ENCODE data around the gene IER2. TPM values are rescaled to one million over a fixed set of nuclear protein-coding genes. Genes with fewer than 3 reads are reported as not detected.
"Not testable (repeated sequence)": the region's sequence is repeated elsewhere in the genome, so short reads cannot be mapped to it uniquely, and the experiment has no call there.

Gene IER2
- total and polyA plus RNA-seq, 2 of the 4 experiments (the other 2 are of a cell fraction): 7.7 to 102 TPM

- H4K5ac ChIP-seq (ENCODE audit: low read depth, low read length); DNase-seq; H2BK15ac ChIP-seq (ENCODE audit: low read depth, low read length); H3K27me3 ChIP-seq (ENCODE audit: control insufficient read depth, insufficient read depth, low read length); H4K91ac ChIP-seq (ENCODE audit: insufficient read depth, low read depth, low read length); H2BK20ac ChIP-seq (ENCODE audit: low read depth, low read length); dilution Hi-C loops (cut with HindIII; ENCODE audit: low sequenced_read_pairs, unreplicated experiment); H3K4ac ChIP-seq (ENCODE audit: low read depth, low read length); ATAC-seq (ENCODE audit: low read depth); H2BK120ac ChIP-seq (ENCODE audit: low read depth, low read length); H4K8ac ChIP-seq (ENCODE audit: low read depth in 2 of 2, low read length in 2 of 2); H4K20me1 ChIP-seq (ENCODE audit: insufficient read depth, low read length); H3K27ac ChIP-seq (ENCODE audit: insufficient read depth, low read length); H2AK5ac ChIP-seq (ENCODE audit: low read depth, low read length); H2AK9ac ChIP-seq (replicated peaks; ENCODE audit: low read depth, low read length, poor library complexity); H3K9ac ChIP-seq (ENCODE audit: low read depth, low read length); H3K23ac ChIP-seq (ENCODE audit: low read depth, low read length); H3K36me3 ChIP-seq (ENCODE audit: control insufficient read depth, insufficient read depth, low read length); in situ Hi-C loops (cut with MboI; ENCODE audit: low sequenced_read_pairs); H3K4me1 ChIP-seq (ENCODE audit: control insufficient read depth, insufficient read depth, low read length); H3K56ac ChIP-seq (ENCODE audit: extremely low read depth, insufficient read depth, low read length); H3K9me3 ChIP-seq (ENCODE audit: control insufficient read depth, insufficient read depth, low read length); H3K4me3 ChIP-seq (ENCODE audit: insufficient read depth, low read depth, low read length); H3K18ac ChIP-seq (ENCODE audit: low read depth, low read length); intact Hi-C loops (cut with micrococcal nuclease); BruUV-seq (replicated peaks); H2BK5ac ChIP-seq (ENCODE audit: low read depth, low read length, poor library complexity, severe bottlenecking); H3K4me2 ChIP-seq (ENCODE audit: low read depth, low read length); POLR2A ChIA-PET (ENCODE audit: unreplicated experiment); H3K79me1 ChIP-seq (ENCODE audit: low read depth in 1 of 2, low read length in 2 of 2); H2AFZ ChIP-seq (replicated peaks; ENCODE audit: low read length, poor library complexity); H3K14ac ChIP-seq (replicated peaks; ENCODE audit: low read depth, low read length); H3K9me1 ChIP-seq (ENCODE audit: insufficient read depth, low read length): not testable (repeated sequence)
- CTCF ChIA-PET: interaction anchor here (0.6 kb wide), 1 partner anchor 11 kb away, joined by 5 read pairs; no protein-coding TSS in a partner anchor
- 87% methylated on average over 3 of the region's 7 CpGs; no CpG with 5 or more reads in 1 of the 2 experiments for WGBS, 2 experiments (ENCODE audit: extremely low coverage in 2 of 2, insufficient read length in 1 of 2)
These were observed 51.9 kb downstream of the IER2 start for GRCh38 chr19:13202112-13202511.

Other genes starting within 250 kb of the IER2 start
- under 0.01 and 0.36 TPM in 2 replicates for gene SYCE2, start 231.1 kb upstream of the IER2 start, total RNA-seq (2012; rRNA removed)
- gene SYCE2, start 231.1 kb upstream of the IER2 start, polyA plus RNA-seq (2012; rRNA removed): 0.19 and 0.50 TPM in 2 replicates
- gene FARSA, start 216.7 kb upstream of the IER2 start, total RNA-seq (2012; rRNA removed): 49.3 and 53.0 TPM in 2 replicates
- gene FARSA, start 216.7 kb upstream of the IER2 start, polyA plus RNA-seq (2012; rRNA removed): 75.9 and 80.9 TPM in 2 replicates
- 3,245 and 3,358 TPM in 2 replicates for gene CALR, start 211.8 kb upstream of the IER2 start, total RNA-seq (2012; rRNA removed)
- gene CALR, start 211.8 kb upstream of the IER2 start, polyA plus RNA-seq (2012; rRNA removed): 1,894 and 1,932 TPM in 2 replicates
- gene RAD23A, start 204.5 kb upstream of the IER2 start, total RNA-seq (2012; rRNA removed): 54.3 and 56.4 TPM in 2 replicates
- gene RAD23A, start 204.5 kb upstream of the IER2 start, polyA plus RNA-seq (2012; rRNA removed): 67.8 and 79.7 TPM in 2 replicates
- 13.3 and 22.5 TPM in 2 replicates for gene GADD45GIP1, start 193.2 kb upstream of the IER2 start, total RNA-seq (2012; rRNA removed)
- gene GADD45GIP1, start 193.2 kb upstream of the IER2 start, polyA plus RNA-seq (2012; rRNA removed): 42.4 and 64.7 TPM in 2 replicates
- not detected in 2 replicates for gene DAND5, start 180.8 kb upstream of the IER2 start, total RNA-seq (2012; rRNA removed)
- 0.03 TPM in 1 of 2 replicates, not detected in the other for gene DAND5, start 180.8 kb upstream of the IER2 start, polyA plus RNA-seq (2012; rRNA removed)
- gene NFIX, start 154.9 kb upstream of the IER2 start, total RNA-seq (2012; rRNA removed): 10.0 and 10.2 TPM in 2 replicates
- 46.9 and 47.7 TPM in 2 replicates for gene NFIX, start 154.9 kb upstream of the IER2 start, polyA plus RNA-seq (2012; rRNA removed)
- 0.28 and 0.36 TPM in 2 replicates for gene LYL1, start 47.6 kb upstream of the IER2 start, total RNA-seq (2012; rRNA removed)
- 0.39 and 0.63 TPM in 2 replicates for gene LYL1, start 47.6 kb upstream of the IER2 start, polyA plus RNA-seq (2012; rRNA removed)
- gene TRMT1, start 33.7 kb upstream of the IER2 start, total RNA-seq (2012; rRNA removed): 23.3 and 28.3 TPM in 2 replicates
- gene TRMT1, start 33.7 kb upstream of the IER2 start, polyA plus RNA-seq (2012; rRNA removed): 56.0 and 62.1 TPM in 2 replicates
- gene NACC1, start 32.1 kb upstream of the IER2 start, total RNA-seq (2012; rRNA removed): 42.5 and 56.7 TPM in 2 replicates
- 181 and 243 TPM in 2 replicates for gene NACC1, start 32.1 kb upstream of the IER2 start, polyA plus RNA-seq (2012; rRNA removed)
- 64.9 and 76.7 TPM in 2 replicates for gene STX10, start within 50 bp of the IER2 start, total RNA-seq (2012; rRNA removed)
- 77.9 and 82.0 TPM in 2 replicates for gene STX10, start within 50 bp of the IER2 start, polyA plus RNA-seq (2012; rRNA removed)

Data from IMR-90 (cell line).